Osteoblast (primary cell): Measurements from ENCODE around the gene PFDN1. TPM values are rescaled to one million over a fixed set of nuclear protein-coding genes. Genes with fewer than 3 reads are reported as not detected.

Source experiments
- DNase-seq: peaks from one replicate; pipeline ENCODE4 v3.0.0; 2011; ENCODE audit warnings: low spot score, mixed read lengths; ENCODE audit not compliant: insufficient read length; ENCODE audit errors: missing footprints
- H2AFZ ChIP-seq: 2 replicates; pipeline ENCODE4 v1.6.0; 2011; ENCODE audit warnings: mild to moderate bottlenecking, low read length
- H3K27ac ChIP-seq: 2 replicates; pipeline ENCODE4 v1.5.1; 2011; ENCODE audit warnings: mild to moderate bottlenecking, low read depth, low read length, moderate library complexity
- H3K27me3 ChIP-seq: 2 replicates; pipeline ENCODE4 v1.6.0; 2012; ENCODE audit warnings: mild to moderate bottlenecking, control low read depth, inconsistent platforms, low read length, moderate library complexity; ENCODE audit not compliant: insufficient read depth
- H3K36me3 ChIP-seq: 2 replicates; pipeline ENCODE4 v1.5.1; 2011; ENCODE audit warnings: mild to moderate bottlenecking, low read length, control low read depth, moderate library complexity; ENCODE audit not compliant: insufficient read depth
- H3K4me1 ChIP-seq: 2 replicates; pipeline ENCODE4 v1.5.1; 2011; ENCODE audit warnings: mild to moderate bottlenecking, low read length, control low read depth, moderate library complexity; ENCODE audit not compliant: insufficient read depth
- H3K4me2 ChIP-seq: 2 replicates; pipeline ENCODE4 v1.6.0; 2011; ENCODE audit warnings: mild to moderate bottlenecking, low read length; ENCODE audit not compliant: insufficient read depth
- H3K4me3 ChIP-seq: fragments of 200-600 bp; sonication (generic); 3 replicates; pipeline ENCODE4 v1.5.1; 2012; ENCODE audit warnings: mild to moderate bottlenecking, low read length, inconsistent platforms; ENCODE audit not compliant: insufficient read depth
- H3K79me2 ChIP-seq: 2 replicates; pipeline ENCODE4 v1.6.0; 2012; ENCODE audit warnings: mild to moderate bottlenecking, low read length, control low read depth, inconsistent platforms; ENCODE audit not compliant: insufficient read depth
- H3K9me3 ChIP-seq: 2 replicates; pipeline ENCODE4 v1.5.1; 2011; ENCODE audit warnings: low read depth, low read length, control low read depth
- H4K20me1 ChIP-seq: 2 replicates; pipeline ENCODE4 v1.6.0; 2012; ENCODE audit warnings: mild to moderate bottlenecking, low read length, control low read depth; ENCODE audit not compliant: insufficient read depth
- total RNA-seq: library from RNA; depleted of rRNA; stranded (reverse); fragments of >200 nt; gene quantifications from 2 replicates; pipeline ENCODE4 v1.2.3, GENCODE V29; 2012
- TF ChIP-seq, protein P1 (sequence below): IDR thresholded peaks from 2 replicates; pipeline ENCODE4 v1.5.1; 2011; ENCODE audit warnings: mild to moderate bottlenecking, low read depth, low read length, moderate library complexity; ENCODE audit errors: extremely low read depth

The PFDN1 gene
- total RNA-seq, 1 donor, result 65.9 TPM

DNA sequence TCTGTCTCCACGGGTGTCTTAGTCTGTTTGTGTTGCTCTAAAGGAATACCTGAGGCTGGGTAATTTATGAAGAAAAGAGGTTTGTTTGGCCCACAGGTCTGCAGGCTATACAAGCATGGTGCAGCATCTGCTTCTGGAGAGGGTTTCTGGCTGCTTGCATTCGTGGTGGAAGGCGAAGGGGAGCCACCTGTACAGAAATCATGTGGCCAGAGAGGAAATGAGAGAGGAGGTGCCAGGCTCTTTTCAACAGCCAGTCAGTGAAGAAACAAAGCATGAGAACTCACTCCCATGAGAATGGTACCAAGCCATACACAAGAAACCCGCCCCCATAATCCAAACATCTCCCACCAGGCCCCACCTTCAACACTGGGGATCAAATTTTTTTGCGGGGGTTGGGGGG lies 53.4 kb downstream of the PFDN1 start:
- Histone ChIP-seq H4K20me1 (peaks cover 5% of the 10 kb centered on the region), H3K79me2 (peaks cover 48% of the 10 kb centered on the region), H3K4me1 (peaks cover 46% of the 10 kb centered on the region), H3K4me2 (no peak overlapping the region), H2AFZ (no peak overlapping the region), H3K27me3 (no peaks in the 10 kb centered on the region), H3K27ac (no peak overlapping the region), H3K36me3 (no peaks in the 10 kb centered on the region), H3K4me3 (no peak overlapping the region), H3K9me3 (no peaks in the 10 kb centered on the region)
- TF ChIP-seq, protein P1, sequence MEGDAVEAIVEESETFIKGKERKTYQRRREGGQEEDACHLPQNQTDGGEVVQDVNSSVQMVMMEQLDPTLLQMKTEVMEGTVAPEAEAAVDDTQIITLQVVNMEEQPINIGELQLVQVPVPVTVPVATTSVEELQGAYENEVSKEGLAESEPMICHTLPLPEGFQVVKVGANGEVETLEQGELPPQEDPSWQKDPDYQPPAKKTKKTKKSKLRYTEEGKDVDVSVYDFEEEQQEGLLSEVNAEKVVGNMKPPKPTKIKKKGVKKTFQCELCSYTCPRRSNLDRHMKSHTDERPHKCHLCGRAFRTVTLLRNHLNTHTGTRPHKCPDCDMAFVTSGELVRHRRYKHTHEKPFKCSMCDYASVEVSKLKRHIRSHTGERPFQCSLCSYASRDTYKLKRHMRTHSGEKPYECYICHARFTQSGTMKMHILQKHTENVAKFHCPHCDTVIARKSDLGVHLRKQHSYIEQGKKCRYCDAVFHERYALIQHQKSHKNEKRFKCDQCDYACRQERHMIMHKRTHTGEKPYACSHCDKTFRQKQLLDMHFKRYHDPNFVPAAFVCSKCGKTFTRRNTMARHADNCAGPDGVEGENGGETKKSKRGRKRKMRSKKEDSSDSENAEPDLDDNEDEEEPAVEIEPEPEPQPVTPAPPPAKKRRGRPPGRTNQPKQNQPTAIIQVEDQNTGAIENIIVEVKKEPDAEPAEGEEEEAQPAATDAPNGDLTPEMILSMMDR, result no peak
- no peak for DNase-seq

DNA sequence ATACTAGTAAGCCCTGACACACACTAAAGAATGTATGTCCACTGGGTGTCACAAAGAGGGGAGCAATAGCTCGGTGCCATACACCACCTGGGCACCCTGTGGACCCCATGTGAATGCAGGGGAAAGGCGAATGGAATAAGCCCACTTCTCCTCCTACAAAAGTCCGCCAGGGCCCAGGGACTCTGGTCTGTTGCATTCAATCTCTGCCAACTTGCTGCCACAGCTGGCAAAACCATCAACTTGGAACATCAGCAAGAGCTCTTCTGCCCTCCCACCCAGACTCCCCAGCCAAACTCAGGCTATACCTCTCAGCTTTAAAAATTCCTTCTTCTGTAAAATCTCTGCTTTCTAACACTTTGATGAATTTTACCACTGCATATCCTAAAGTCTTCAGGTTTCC lies 54.5 kb downstream of the PFDN1 start:
- Histone ChIP-seq H3K9me3 (no peaks in the 10 kb centered on the region), H3K4me3 (no peak overlapping the region), H4K20me1 (peaks cover 5% of the 10 kb centered on the region), H3K79me2 (peaks cover 42% of the 10 kb centered on the region), H3K4me1 (peaks cover 40% of the 10 kb centered on the region), H3K27me3 (no peaks in the 10 kb centered on the region), H3K4me2 (no peak overlapping the region), H3K36me3 (peaks cover 5% of the 10 kb centered on the region), H3K27ac (peak overlapping the region; percentile 12), H2AFZ (no peak overlapping the region)
- TF ChIP-seq, protein P1, result no peak
- no peak for DNase-seq

DNA sequence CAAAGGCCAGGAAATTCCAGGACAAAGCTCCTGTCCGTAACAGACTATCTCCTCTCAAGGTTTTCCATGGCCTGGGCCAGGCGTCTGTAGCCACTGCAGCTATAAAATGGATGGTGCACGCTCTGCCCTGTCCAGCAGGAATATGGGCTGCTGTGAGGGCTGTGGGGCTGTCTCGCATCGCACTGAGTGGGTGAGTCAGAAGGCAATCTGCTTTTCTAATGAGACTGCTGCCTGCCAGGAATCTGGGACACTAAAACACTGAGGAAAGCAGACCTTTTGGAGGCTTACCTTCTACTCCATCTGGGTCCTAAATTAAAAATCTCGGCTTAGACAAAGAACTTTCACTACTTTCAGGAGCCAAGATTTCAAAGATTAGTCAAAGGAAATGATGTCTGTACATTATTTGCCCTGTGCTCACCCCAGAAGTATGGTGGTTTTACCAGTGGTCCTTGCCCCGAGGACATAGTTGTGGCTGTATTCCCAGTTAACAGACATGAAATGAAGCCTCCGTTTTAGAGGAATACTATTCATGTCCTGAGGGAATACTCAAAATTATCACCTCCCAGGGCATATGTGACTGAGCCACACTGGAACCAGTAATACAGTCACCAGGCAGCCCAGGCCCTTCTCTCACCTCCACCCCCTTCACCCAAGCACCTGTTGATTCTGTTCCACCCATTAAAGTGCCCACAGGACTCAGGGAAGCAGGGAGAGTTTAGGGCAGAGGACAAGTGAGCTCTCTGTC lies 56.4 kb downstream of the PFDN1 start:
- Histone ChIP-seq H3K27ac (peak overlapping the region; percentile 80), H3K4me1 (peaks cover 33% of the 10 kb centered on the region), H2AFZ (no peak overlapping the region), H3K79me2 (peaks cover 39% of the 10 kb centered on the region), H3K4me2 (peak overlapping the region; percentile 29), H3K4me3 (no peak overlapping the region), H4K20me1 (peaks cover 7% of the 10 kb centered on the region), H3K27me3 (no peaks in the 10 kb centered on the region), H3K9me3 (no peaks in the 10 kb centered on the region), H3K36me3 (peaks cover 5% of the 10 kb centered on the region)
- TF ChIP-seq, protein P1, result peak; percentile 4
- peak; percentile 96 for DNase-seq

DNA sequence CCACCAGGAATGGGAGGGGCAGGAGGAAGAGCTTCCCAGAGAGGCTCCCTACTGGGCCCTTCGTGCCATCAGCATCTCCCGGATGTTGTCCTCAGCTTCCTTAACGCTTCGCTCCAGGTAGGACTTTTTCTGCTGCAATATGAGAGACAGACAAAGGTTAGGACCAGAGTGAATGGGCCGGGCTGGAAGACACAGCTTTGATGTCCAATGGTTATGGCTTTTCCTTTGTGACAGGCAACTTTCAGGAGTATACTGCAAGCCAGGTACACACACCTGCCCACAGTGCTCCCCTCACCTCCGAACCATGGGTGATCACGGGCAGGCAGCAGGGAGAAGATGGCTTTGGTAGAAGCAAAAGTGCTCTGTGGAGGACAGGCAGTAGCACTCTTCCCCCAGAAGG lies 57.0 kb downstream of the PFDN1 start:
- DNase-seq, result peak; percentile 15
- peaks cover 32% of the 10 kb centered on the region for H3K4me1 ChIP-seq
- TF ChIP-seq, protein P1, result no peak
- H3K79me2 ChIP-seq, result peaks cover 39% of the 10 kb centered on the region
- peak overlapping the region; percentile 80 for H3K27ac ChIP-seq
- H3K9me3 ChIP-seq, result no peaks in the 10 kb centered on the region
- H3K4me2 ChIP-seq, result peak overlapping the region; percentile 29
- no peak overlapping the region for H3K4me3 ChIP-seq
- no peaks in the 10 kb centered on the region for H3K27me3 ChIP-seq
- H3K36me3 ChIP-seq, result peaks cover 5% of the 10 kb centered on the region
- peaks cover 11% of the 10 kb centered on the region for H4K20me1 ChIP-seq
- no peak overlapping the region for H2AFZ ChIP-seq
